Transverse colon (tissue), 4 donors: ENCODE data around the gene BACH1. TPM values are rescaled to one million over a fixed set of nuclear protein-coding genes. Genes with fewer than 3 reads are reported as not detected.

Source experiments
- DNase-seq: peaks from one replicate; pipeline ENCODE4 v3.0.0-alpha.2; 2019
- H3K27ac ChIP-seq, 4 donors: fragments of 200-600 bp; sonication (generic); 2 replicates each; pipeline ENCODE4 v1.5.1; 2016 to 2018; ENCODE audit warnings: inconsistent platforms in 4 of 4
- H3K27me3 ChIP-seq: fragments of 200-600 bp; sonication (generic); 2 replicates; pipeline ENCODE4 v1.5.1; 2017; ENCODE audit warnings: inconsistent platforms
- H3K36me3 ChIP-seq, 4 donors: fragments of 200-600 bp; sonication (generic); 2 replicates each; pipeline ENCODE4 v1.5.1; 2017 to 2019; ENCODE audit warnings: inconsistent platforms in 4 of 4
- H3K4me1 ChIP-seq, 4 donors: fragments of 200-600 bp; sonication (generic); 2 replicates each; pipeline ENCODE4 v1.5.1; 2017 to 2020; ENCODE audit warnings: inconsistent platforms in 4 of 4
- H3K4me3 ChIP-seq, 4 donors: fragments of 200-600 bp; sonication (generic); 1 replicate in 1 of 4; 2 replicates in 3 of 4; pipeline versions ENCODE4 v1.5.1 to v1.6.1; 2017 to 2019; ENCODE audit warnings: inconsistent platforms in 4 of 4
- H3K9me3 ChIP-seq, 2 donors: fragments of 200-600 bp; sonication (generic); 2 replicates each; pipeline ENCODE4 v1.5.1; 2017 to 2019; ENCODE audit warnings: inconsistent platforms in 2 of 2
- EP300 ChIP-seq: sonication (generic); formaldehyde crosslinking; IDR thresholded peaks from one replicate; pipeline ENCODE4 v1.6.1; 2017; ENCODE audit warnings: antibody characterized with exemption, low read depth
- POLR2A ChIP-seq: fragments of 450-650 bp; IDR thresholded peaks from one replicate; pipeline ENCODE4 v1.6.1; 2016; ENCODE audit warnings: antibody characterized with exemption, mild to moderate bottlenecking, moderate library complexity
- POLR2AphosphoS5 ChIP-seq, 3 donors: sonication (generic); formaldehyde crosslinking; IDR thresholded peaks; one replicate each; pipeline ENCODE4 v1.6.1; 2016; ENCODE audit warnings: antibody characterized with exemption in 3 of 3
- WGBS, 2 donors: methylation state at CpG; one replicate each; pipeline ENCODE4 v1.1.5; 2018; ENCODE audit warnings: low coverage in 1 of 2; 5-methylcytosine and 5-hydroxymethylcytosine counted together
- in situ Hi-C, 4 donors: fragments of 200-750 bp; cut with MboI; loops; one replicate each; pipeline versions ENCODE4 v1.15.0 to v1.15.1; 2017; ENCODE audit warnings: low sequenced_read_pairs in 3 of 4, low pct_ligation_motif_present in 1 of 4, low pct_unique_long_range_greater_than_20kb in 1 of 4
- intact Hi-C: fragments of 100-400 bp; cut with DNase I; formaldehyde crosslinking; loops from one replicate; pipeline ENCODE4 v1.15.1; 2023; ENCODE audit warnings: low total_unique reads
- total RNA-seq, 4 donors: library from RNA; depleted of rRNA; stranded (reverse); fragments of >200 nt; gene quantifications; one replicate each; pipeline ENCODE4 v1.1.0, GENCODE V29; 2016
- TF ChIP-seq, protein P1 (sequence below), 5 experiments: fragments of 200-600 bp in 3 of 5; fragments of 450-650 bp in 2 of 5; sonication (generic) in 3 of 5; IDR thresholded peaks; 1 replicate in 2 of 5; 2 replicates in 3 of 5; pipeline ENCODE4 v1.5.1; 2016 to 2017; ENCODE audit warnings: antibody characterized with exemption in 5 of 5, inconsistent platforms in 3 of 5, mild to moderate bottlenecking in 2 of 5, moderate library complexity in 1 of 5

BACH1 gene
- total RNA-seq, 4 donors from 2014 or later: 31.8 to 92.1 (median 42.0) TPM

DNA sequence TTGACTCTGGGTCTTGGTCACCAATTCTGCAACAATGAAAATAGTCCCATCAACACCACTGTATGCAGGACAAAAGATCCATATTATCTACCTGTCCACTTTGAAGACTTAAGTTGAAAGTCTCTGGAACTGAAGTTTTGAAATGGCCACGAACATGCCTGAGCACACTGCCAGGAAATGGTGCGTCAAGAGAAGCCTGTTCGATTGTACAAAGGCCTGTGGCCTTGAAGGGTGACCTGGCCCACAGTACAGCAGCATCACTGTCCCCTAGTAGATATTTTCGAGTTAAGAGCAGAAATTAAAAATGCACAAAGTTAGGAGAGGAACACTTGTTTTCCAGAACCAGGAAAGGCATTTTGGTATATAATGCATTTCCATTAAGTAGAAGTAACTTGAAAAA is 78.5 kb downstream of the BACH1 start:
- H3K4me3 ChIP-seq: no peak overlapping the region
- H3K36me3 ChIP-seq: no peaks in the 10 kb centered on the region
- 80 to 86% methylated on average over 4 of the region's 4 CpGs for WGBS, 2 donors
- in situ Hi-C loops: loop anchor here in 2 of 4 donors (10.0 kb wide), 3 partner anchors 212 to 292 kb away; no protein-coding TSS in a partner anchor
- no peaks in the 10 kb centered on the region for H3K27me3 ChIP-seq
- DNase-seq: no peak
- TF ChIP-seq POLR2AphosphoS5 (IDR thresholded peaks at IDR 0.05) (no peak), EP300 (no peak), POLR2A (no peak)
- TF ChIP-seq, protein P1, sequence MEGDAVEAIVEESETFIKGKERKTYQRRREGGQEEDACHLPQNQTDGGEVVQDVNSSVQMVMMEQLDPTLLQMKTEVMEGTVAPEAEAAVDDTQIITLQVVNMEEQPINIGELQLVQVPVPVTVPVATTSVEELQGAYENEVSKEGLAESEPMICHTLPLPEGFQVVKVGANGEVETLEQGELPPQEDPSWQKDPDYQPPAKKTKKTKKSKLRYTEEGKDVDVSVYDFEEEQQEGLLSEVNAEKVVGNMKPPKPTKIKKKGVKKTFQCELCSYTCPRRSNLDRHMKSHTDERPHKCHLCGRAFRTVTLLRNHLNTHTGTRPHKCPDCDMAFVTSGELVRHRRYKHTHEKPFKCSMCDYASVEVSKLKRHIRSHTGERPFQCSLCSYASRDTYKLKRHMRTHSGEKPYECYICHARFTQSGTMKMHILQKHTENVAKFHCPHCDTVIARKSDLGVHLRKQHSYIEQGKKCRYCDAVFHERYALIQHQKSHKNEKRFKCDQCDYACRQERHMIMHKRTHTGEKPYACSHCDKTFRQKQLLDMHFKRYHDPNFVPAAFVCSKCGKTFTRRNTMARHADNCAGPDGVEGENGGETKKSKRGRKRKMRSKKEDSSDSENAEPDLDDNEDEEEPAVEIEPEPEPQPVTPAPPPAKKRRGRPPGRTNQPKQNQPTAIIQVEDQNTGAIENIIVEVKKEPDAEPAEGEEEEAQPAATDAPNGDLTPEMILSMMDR (IDR thresholded peaks at IDR 0.05): no peak
- no peaks in the 10 kb centered on the region for H3K9me3 ChIP-seq
- no peak overlapping the region for H3K27ac ChIP-seq
- intact Hi-C loops: no loop called here
- no peaks in the 10 kb centered on the region for H3K4me1 ChIP-seq

DNA sequence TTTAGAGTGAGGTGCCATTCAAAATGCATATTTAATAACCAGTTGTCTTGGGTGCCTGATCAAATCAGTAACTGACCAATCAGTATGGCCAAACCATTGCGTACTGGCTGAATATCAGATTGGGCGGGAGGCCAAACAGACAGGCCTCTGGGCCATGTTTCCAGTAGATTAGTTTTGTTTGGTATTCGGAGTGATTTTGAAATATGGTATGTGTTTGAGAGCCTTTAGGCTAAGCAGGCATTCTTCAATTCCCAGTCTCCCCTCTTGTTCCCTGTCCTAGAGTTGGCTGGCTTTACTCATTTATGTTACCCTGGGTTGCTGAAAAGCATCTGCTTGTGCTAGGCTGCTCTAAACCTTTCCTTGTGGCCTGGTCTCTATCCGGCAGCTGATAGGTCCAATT is 80.1 kb downstream of the BACH1 start:
- Histone ChIP-seq H3K27me3 (no peaks in the 10 kb centered on the region), H3K4me3 (no peak overlapping the region), H3K27ac (no peak overlapping the region), H3K36me3 (no peaks in the 10 kb centered on the region), H3K9me3 (no peaks in the 10 kb centered on the region), H3K4me1 (no peaks in the 10 kb centered on the region)
- DNase-seq: no peak
- no peak for TF ChIP-seq POLR2A
- TF ChIP-seq, protein P1 (IDR thresholded peaks at IDR 0.05): no peak
- TF ChIP-seq POLR2AphosphoS5 (IDR thresholded peaks at IDR 0.05): no peak
- no peak for TF ChIP-seq EP300
- in situ Hi-C loops (loop anchor here in 2 of 4 donors (10.0 kb wide), 3 partner anchors 214 to 294 kb away; no protein-coding TSS in a partner anchor), intact Hi-C loops (no loop called here)
- WGBS, 2 donors: 88 to 100% methylated on average over 1 to 4 of the region's 4 CpGs

DNA sequence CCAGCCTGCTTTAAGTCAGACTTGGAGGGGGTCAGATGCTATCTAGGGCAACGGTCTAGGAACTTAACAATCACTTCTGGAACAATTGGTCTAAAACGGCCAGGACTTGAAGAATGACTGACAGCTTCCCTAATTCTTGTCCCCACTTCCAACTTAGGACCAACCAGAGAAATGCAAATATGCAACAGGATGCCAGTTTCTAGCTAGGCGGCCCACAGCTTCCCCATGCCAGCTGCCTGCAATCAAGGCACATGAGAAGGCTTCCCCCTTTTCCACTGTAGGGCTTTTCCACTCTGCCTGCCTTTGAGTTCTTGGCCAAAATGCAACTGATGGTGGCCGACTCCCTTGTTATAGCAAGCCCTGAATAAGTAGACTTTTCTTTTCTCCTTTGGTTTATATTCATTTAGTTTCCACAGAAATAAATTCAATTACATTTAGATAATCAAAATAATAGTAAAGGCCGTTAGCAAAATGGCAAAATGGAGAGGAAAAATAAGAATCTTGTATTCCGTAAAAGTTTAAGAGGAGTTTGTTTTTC is 80.9 kb downstream of the BACH1 start:
- intact Hi-C loops: no loop called here
- no peak overlapping the region for H3K4me3 ChIP-seq
- WGBS, 2 donors: 88 to 95% methylated on average over 5 to 6 of the region's 6 CpGs
- no peak overlapping the region for H3K27ac ChIP-seq
- in situ Hi-C loops: loop anchor here in 2 of 4 donors (10.0 kb wide), 3 partner anchors 215 to 295 kb away; no protein-coding TSS in a partner anchor
- no peaks in the 10 kb centered on the region for H3K9me3 ChIP-seq
- no peak for TF ChIP-seq EP300
- no peak for TF ChIP-seq POLR2A
- TF ChIP-seq POLR2AphosphoS5 (IDR thresholded peaks at IDR 0.05): no peak
- TF ChIP-seq, protein P1 (IDR thresholded peaks at IDR 0.05): no peak
- peaks cover 0 to 2% (median 0%) of the 10 kb centered on the region in 4 donors for H3K4me1 ChIP-seq
- no peaks in the 10 kb centered on the region for H3K27me3 ChIP-seq
- DNase-seq: no peak
- no peaks in the 10 kb centered on the region for H3K36me3 ChIP-seq

DNA sequence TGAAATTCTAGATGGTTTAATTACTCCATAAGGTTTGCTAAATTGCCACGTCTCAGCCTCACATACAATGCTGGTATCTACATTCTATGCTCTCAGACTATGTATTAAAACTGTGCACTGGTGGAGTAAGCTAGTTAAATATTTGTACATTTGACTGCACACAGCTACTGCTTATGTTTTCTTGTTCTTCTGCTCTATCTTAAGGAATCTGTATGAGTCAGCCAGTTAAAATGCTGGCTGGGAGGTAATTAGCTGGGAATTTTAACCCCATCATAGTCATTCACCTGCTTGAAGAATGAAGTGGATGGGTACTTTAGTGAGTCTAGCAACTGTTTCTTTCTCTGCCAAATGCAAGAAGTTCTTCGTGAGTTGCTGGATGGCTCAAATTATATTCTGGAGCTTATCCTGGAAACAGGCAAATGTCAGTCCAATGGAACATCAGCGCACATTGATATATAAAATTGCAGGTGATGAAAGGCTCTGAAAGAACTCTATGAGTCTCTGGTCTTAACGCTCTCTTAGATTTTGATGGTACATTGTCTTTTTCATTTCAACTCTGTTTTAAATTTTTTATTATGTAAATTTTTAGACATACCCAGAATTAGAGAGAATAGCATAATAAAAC is 83.4 kb downstream of the BACH1 start:
- in situ Hi-C loops (no loop called here), intact Hi-C loops (no loop called here)
- Histone ChIP-seq H3K4me1 (peaks cover 0 to 6% (median 0%) of the 10 kb centered on the region in 4 donors), H3K27ac (no peak overlapping the region), H3K4me3 (no peak overlapping the region), H3K9me3 (no peaks in the 10 kb centered on the region), H3K36me3 (no peaks in the 10 kb centered on the region), H3K27me3 (no peaks in the 10 kb centered on the region)
- TF ChIP-seq POLR2A: no peak
- TF ChIP-seq POLR2AphosphoS5 (IDR thresholded peaks at IDR 0.05): no peak
- TF ChIP-seq EP300: no peak
- DNase-seq: no peak
- WGBS, 2 donors: 89% methylated on average over 4 of the region's 4 CpGs
